Stimulated activated CD4-positive, alpha-beta T cell treated with anti-CD3 and anti-CD28 coated beads, Interleukin-2, amount 100 ng/mL, for 24 hours (primary cell): Measurements from ENCODE around the gene THAP2.

ENCODE experiments used
- DNase-seq, 2 donors: peaks; one replicate each; pipeline ENCODE4 v3.0.0-alpha.2; 2020

THAP2 gene

DNA sequence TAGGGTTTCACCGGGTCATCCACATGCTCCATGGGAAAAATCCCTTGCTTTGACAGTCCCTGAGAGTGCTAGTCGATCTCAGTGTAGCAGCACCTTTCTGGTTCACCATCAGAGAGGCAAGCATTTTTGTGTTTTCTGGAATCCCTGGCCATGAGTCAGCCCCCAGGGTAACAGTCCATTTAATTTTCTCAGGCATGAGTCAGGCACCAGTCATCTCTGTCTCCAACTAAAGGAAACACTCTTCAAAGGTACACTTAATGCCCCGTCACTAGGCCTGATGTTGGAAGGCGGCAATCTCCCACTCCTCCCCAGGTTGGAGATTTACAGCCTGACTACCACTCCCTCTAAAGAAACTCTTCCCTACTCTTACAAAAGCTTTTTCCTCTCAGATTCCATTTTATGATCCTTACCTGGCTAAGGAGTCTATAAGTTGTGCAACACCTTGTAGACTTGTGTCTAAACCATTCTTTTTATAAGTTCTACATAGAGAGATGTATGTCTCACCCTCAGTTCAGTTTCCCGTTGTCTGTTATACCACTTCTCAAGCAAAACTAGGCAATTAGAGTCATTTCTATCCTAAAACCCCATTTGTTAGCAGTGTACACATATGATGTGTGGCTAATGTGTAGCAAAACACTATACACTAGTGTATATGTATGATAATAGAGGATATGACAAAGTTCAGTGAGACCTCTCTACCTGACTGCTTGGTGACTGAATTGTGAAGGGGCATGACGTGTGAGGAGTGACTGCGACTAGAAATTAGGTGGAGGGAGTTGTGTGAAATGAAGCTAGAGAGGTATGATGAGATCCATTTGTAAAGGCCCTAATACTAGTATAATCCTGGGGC, 46.4 kb downstream of the THAP2 start:
- no peak for DNase-seq

DNA sequence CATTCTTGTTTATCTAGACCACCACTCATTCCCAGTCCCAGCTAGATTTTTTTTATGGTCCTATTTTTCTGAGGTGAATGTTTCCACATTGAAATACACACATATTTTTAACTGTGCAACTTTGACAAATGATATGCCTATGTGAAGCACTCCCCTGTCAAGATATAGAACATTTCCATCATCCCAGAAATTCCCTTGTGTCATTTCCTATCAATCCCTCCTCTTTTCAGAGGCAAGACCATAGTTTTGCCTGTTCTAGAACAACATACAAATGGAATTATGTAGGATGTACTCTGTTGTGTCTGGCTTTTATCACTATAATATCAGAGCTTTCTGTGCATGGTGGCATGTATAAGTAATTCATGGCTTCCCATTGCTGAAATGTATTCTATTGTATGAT, 54.5 kb downstream of the THAP2 start:
- DNase-seq = no peak

DNA sequence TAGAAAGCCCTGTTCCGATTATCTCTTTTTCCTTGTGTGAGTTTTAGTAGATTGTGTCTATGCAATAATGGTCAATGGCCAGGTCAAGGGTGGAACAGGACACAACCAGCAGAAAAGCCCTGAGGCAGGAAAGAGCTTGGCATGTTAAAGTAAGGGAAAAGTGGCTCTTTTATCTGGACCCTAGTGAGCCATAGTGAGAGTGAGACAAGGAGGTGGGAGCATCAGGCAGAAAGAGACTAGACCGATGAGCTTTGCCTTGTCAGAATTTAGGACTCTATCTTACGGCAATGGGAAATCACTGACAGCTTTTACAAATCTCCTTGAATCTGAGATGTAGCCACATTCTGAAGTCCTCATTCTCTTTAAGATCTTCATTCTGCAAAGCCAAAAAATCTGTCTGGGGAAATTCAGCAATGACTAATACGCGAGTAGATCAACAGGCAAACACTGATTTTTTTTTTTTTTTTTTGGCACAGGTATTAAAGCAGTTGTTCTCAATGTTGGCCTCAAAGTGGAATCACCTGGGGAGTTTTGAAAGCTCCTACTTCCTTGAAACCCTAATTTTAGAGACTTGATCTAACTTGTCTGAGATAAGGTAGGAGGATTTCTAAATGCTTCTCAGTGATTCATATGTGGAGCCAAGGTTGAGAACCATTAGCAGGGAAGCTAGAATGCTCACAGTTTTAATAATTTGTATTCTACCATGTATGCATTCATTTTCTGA, 55.7 kb downstream of the THAP2 start:
- DNase-seq = no peak

GRCh38 chr12:71721783-71722505, 57.8 kb downstream of the THAP2 start:
- no peak for DNase-seq

GRCh38 chr12:71725011-71725410, 60.9 kb downstream of the THAP2 start:
- DNase-seq = no peak

GRCh38 chr12:71726548-71726947, 62.4 kb downstream of the THAP2 start:
- no peak for DNase-seq

- DNase-seq = no peak
These were observed 63.9 kb downstream of the THAP2 start for GRCh38 chr12:71727958-71728357.
